ENCODE measurements around the gene HS3ST5. TPM values are rescaled to one million over a fixed set of nuclear protein-coding genes. Genes with fewer than 3 reads are reported as not detected.

Gene HS3ST5
- total RNA-seq, 1 experiment from 2014 or later, result 14.4 TPM

- Histone ChIP-seq H2AK5ac (ENCODE audit: insufficient read length, low read length) (no peak overlapping the region), H4K5ac (ENCODE audit: insufficient read length, low read depth, low read length) (no peak overlapping the region), H3K18ac (ENCODE audit: insufficient read length, low read depth, low read length) (no peak overlapping the region), H2BK120ac (ENCODE audit: low read depth, low read length, poor library complexity, severe bottlenecking) (no peak overlapping the region), H3T11ph (ENCODE audit: low read length) (no peak overlapping the region), H3K4me2 (ENCODE audit: insufficient read depth, insufficient read length, low read length) (no peak overlapping the region), H3K27me3 (ENCODE audit: insufficient read depth, low read length) (no peaks in the 10 kb centered on the region), H3K56ac (ENCODE audit: insufficient read length, low read depth, low read length) (no peak overlapping the region), H3K14ac (ENCODE audit: insufficient read depth, low read length) (no peak overlapping the region), H4K8ac (replicated peaks; ENCODE audit: insufficient read length, low read depth, low read length) (no peak overlapping the region), H2BK5ac (ENCODE audit: insufficient read length, low read length) (no peak overlapping the region), H3K23me2 (ENCODE audit: insufficient read length, low read depth, low read length, poor library complexity, severe bottlenecking) (no peaks in the 10 kb centered on the region), H2AFZ (ENCODE audit: low read length) (no peak overlapping the region), H2BK20ac (ENCODE audit: low read depth, low read length, poor library complexity, severe bottlenecking) (no peak overlapping the region), H3K27ac (ENCODE audit: insufficient read length, low read depth, low read length) (no peak overlapping the region), H3K9ac (ENCODE audit: extremely low read depth, insufficient read length, low read length) (no peak overlapping the region), H3K79me1 (ENCODE audit: insufficient read depth, low read depth, low read length, poor library complexity, severe bottlenecking) (no peaks in the 10 kb centered on the region), H3K79me2 (ENCODE audit: insufficient read depth, low read length) (no peaks in the 10 kb centered on the region), H3K23ac (ENCODE audit: insufficient read length, low read depth, low read length) (no peak overlapping the region), H2BK15ac (ENCODE audit: low read depth, low read length) (no peak overlapping the region), H4K91ac (ENCODE audit: insufficient read length, low read depth, low read length) (no peak overlapping the region), H2BK12ac (ENCODE audit: insufficient read length, low read depth, low read length) (no peak overlapping the region), H3K9me3 (ENCODE audit: control insufficient read depth, low read depth, low read length) (no peaks in the 10 kb centered on the region), H3K4me1 (ENCODE audit: insufficient read depth, low read length) (no peaks in the 10 kb centered on the region), H4K20me1 (ENCODE audit: control insufficient read depth, insufficient read depth, insufficient read length) (no peaks in the 10 kb centered on the region), H3K4ac (ENCODE audit: low read depth, low read length) (no peak overlapping the region)
- 0 out of 7 replicates have a peak overlapping the region, but pooled peaks of 1 of the 3 experiments have one; percentile 3 for H3K27ac Mint-ChIP-seq
- H3K4me3 Mint-ChIP-seq, result no peak overlapping the region
- TF ChIP-seq CTCF (conservative IDR thresholded peaks at IDR 0.05), result no peak
- peaks cover 6 to 18% of the 10 kb centered on the region in 2 experiments; a peak in 3 of 4 replicates for H3K4me1 Mint-ChIP-seq
- H3K27me3 Mint-ChIP-seq (ENCODE audit: low read depth), result no peaks in the 10 kb centered on the region
- no peaks in the 10 kb centered on the region for H3K9me3 Mint-ChIP-seq
- H3K36me3 Mint-ChIP-seq (ENCODE audit: insufficient read depth in 1 of 3, low read depth in 3 of 3), result peaks cover 2 to 20% (median 12%) of the 10 kb centered on the region in 3 experiments; a peak in 6 of 7 replicates
- no CpG with 5 or more reads among the region's 1 CpG for WGBS (ENCODE audit: extremely low coverage, insufficient read length, low lambda C conversion rate)
- no peak for DNase-seq
Observed at GRCh38 chr6:114053791-114054190, 289.0 kb downstream of the HS3ST5 start.
